GM21360 (cell line): Measurements from ENCODE around the gene KLF4.
"Not testable (repeated sequence)": the region's sequence is repeated elsewhere in the genome, so short reads cannot be mapped to it uniquely, and the experiment has no call there.

ENCODE experiments used
- ATAC-seq: cut with Tn5 transposase; IDR thresholded peaks from one replicate; pipeline ENCODE4 v1.9.1; 2021; ENCODE audit warnings: mild to moderate bottlenecking, moderate library complexity; ENCODE audit not compliant: unreplicated experiment

The KLF4 gene

DNA sequence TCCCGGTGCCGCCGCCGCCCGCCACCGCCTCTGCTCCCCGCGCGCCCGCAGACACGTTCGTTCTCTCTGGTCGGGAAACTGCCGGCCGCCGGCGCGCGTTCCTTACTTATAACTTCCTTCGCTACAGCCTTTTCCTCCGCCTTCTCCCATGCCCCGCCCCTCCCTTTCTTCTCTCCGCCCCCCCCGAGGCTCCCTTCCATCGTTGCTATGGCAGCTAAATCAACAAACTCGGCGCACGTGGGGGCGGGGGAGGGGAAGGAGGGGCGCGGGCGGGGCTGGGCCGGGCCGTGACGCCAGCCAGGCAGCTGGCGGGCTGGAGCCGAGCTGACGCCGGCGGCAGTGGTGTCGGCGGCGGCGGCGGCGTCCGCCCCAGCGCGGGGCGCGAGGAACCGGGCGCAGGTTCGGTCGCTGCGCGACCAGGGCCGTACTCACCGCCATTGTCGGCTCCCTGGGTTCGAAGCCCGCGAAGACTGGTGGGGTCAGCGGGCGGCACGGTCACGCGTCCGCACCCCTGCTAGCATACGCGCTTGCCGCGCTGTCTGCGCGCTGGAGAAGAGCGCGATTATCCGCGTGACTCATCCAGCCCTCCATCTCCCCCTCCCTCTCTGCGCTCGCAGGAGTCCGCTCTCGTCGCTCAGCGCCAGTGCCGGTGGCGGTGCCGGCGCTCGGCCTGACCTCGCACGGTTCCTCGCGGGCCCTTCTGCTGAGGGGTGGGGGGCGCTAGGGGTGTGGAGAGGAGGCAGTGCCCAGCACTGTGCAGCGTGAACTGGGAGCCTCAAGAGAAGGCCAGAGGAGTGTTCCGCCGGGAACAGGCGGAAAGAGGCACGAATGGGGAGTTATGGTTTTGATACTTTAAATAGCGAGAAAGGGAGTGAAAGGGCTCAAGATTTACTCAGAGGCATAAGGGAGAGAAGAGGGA lies at the start of gene KLF4:
Gene KLF4, minus strand, starts transcription at position 83 of the 919 bp plus-strand sequence. CDS start 597 bp downstream, outside the sequence.
- ATAC-seq = peak; percentile 73

- ATAC-seq = no peak
These were observed 46.9 kb upstream of the KLF4 start for GRCh38 chr9:107536462-107536861.

- ATAC-seq = no peak
These were observed 45.0 kb upstream of the KLF4 start for GRCh38 chr9:107534510-107535078.

DNA sequence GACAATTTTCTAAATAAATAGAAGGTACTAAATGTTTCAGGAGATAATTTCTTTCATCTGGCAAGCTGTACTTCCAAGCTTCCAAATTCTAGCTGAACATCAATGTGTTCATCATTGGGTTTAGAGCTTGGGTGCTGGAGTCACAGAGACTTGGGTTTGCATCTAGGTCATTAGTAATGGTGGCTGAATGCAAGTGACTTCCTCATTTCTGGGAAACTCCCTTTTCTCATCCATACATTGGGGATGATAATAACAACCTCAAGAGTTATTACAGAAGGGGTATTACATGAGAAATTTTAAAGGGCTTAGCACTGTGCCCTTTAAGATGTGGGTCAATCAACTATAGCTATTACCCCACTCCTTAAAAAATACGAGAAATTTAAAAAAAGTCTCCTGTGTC lies 41.1 kb upstream of the KLF4 start:
- ATAC-seq = no peak

DNA sequence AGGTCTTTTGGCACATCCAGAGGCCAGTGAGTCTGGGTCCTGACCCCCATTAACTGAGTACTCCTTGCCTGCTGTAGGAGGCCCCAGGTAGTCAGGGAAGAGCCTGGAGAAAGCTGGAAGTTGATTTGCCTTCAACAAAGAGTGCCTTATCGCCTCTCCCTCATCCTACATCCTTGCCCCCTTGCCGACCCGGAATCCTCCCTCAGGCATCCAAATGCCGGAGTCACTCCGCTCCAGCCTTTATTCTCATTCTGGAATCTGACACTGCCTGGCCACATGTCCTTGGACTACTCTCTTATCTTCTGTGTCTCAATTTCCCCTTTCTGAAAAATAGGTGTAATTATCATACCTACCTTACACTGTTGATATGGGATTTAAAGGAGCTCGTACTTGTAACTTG lies 39.1 kb upstream of the KLF4 start:
- no peak for ATAC-seq

GRCh38 chr9:107523539-107523938 lies 34.0 kb upstream of the KLF4 start:
- no peak for ATAC-seq

GRCh38 chr9:107520186-107520585 lies 30.6 kb upstream of the KLF4 start:
- ATAC-seq = no peak

DNA sequence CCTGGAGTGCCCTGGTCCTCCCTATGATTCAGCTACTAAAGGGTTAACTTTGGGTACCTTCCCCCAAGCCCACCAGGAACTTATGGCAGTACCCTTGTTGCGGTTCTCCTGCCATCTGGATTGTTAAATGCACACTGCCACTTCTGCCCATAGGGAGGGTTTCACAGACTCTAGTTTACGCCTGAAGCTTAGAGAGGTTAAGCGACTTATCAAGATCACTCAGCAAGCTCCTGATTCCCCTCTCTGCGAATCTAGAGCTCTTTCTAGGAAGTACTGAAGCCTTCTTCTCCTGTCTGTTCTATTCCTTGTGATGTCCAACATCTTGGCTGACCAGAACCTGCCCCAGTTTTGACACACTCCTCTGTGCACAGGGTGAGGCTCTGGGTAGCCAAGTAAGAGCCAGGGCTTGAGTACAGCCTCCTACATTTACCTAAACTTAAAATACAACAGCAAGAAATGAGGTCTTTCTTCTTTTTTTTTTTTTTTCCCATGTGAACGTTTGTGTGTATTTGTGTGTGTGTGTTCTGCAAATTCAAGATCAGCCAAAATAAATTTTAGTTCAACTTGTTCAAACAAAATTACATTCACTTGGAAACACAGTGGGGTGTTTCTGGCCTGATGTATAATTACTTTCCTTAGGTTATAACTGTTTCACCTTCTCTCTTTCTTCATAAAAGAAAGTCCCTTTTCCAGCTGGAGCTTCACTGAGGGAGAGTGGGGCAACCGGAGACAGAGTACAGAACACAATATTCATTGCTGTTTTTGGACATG lies 28.7 kb upstream of the KLF4 start:
- ATAC-seq = no peak

DNA sequence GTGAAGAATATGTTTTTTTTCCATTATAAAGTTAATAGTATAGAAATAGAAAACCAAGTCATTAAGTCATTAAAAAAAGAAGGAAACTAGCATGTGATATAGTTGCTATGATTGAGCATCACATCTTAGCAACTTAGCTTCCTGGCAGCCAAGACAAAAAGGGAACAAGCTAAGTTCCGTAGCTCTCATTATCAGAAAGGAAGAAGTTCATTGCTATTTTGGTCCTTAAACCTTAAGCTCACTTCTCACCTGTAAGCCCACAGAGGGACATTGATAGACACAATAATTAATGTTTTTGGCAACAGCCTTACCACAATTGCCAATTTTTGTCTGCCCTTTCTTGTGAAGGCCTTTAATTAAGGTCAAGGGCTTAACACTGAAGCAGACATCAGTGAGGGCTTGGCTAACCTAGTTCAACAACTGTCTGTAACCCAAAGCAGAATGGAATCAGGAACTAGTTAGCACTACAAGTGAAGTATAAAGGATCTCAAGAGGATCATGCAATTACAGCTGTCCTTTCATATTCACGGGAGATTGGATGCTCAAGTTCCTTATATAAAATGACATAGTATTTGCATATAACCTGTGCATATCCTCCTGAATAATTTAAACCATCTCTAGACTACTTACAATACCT lies 24.0 kb upstream of the KLF4 start:
- no peak for ATAC-seq

GRCh38 chr9:107504585-107505455 lies 15.3 kb upstream of the KLF4 start:
- no peak for ATAC-seq

DNA sequence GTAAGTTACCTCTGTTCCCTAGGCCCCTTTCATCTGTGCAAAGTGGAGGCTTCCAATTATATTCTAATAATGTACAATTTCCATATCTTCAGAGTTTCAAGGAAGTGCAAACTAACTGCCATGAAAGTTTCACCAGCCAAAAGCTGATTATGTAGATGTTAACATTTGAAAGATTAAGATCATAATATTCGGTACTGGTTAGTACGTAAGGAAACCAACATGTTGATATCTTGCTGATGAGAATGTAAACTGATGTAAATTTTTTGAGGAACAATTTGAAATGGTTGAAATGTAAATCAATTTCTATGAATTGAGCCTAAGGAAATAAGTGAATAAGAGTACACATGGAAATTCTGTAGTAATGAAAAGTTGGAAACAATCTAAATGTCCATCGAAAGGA lies 12.9 kb upstream of the KLF4 start:
- no peak for ATAC-seq

DNA sequence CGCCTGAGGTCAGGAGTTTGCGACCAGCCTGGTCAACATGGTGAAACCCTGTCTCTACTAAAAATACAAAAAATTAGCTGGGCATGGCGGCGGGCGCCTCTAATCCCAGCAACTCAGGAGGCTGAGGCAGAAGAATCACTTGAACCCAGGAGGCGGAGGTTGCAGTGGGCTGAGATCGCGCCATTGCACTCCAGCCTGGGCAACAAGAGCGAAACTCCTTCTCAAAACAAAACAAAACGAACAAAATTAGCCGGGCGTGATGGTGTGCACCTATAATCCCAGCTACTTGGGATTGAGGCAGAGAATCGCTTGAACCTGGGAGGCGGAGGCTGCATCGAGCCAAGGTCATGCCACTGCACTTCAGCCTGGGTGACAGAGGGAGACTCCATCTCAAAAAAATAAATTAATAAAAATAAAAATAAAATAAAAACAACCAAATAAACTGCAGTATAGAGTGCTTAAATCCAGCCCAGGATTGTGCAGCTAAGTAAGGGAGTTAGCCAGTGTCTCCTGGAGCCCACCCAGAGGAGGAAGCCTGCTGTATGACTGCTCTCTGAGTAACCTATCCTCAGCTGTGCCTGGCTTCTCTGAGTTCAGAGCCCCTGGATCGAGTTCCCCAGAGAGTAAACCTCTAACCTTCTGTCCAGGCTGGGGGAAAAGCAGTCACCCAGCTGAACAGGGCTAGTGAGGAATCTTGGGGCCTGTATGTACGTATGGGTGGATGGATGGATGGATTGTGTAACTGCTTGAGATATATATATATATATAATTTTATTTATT lies 11.0 kb upstream of the KLF4 start:
- ATAC-seq = not testable (repeated sequence)

DNA sequence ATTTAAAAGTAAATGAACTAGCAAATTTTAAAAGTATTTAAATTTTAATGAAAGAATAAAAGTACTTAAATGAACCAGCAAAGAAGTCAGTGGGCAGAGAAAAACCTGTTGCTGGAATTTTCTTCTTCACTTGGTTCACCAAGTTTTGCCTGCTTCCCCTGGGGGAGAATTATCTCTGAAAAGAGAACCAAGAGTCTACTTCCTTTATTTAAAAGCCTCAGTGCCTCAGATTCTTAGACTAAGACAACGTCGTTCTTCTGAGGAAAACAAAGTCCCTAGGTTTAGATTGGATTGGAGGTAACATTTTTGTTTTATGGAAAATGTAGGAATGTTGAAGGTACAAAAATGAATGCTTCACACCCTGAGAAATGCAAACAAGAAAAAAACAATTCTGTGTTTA lies 7.4 kb upstream of the KLF4 start:
- ATAC-seq = no peak

DNA sequence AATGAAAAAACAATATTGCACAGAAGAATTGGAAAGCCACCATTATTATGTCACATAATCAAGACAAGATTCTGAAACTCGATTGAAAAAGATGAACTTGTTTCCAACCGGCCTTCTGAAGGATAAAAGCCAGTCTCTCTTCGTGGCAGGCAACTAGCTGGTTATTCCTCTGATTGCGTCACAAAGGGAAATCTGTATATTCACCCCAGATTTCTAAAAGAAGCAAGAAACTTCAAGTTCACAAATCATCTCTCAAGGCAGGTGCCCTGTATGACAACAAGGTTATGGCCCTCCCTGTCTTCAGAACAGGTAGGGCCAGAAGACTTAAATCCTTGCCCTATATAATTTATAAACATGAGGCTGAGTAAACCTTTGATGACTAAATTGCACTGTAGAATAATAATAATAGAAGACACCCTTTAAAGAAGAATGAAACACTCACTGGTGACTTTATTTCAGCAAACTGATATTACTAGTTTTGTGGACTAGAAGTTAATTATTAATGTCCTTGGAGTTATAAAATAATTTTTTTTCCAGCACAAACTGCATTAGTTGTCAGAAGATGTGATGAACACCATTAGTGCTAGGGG lies 2.9 kb upstream of the KLF4 start:
- ATAC-seq = no peak

DNA sequence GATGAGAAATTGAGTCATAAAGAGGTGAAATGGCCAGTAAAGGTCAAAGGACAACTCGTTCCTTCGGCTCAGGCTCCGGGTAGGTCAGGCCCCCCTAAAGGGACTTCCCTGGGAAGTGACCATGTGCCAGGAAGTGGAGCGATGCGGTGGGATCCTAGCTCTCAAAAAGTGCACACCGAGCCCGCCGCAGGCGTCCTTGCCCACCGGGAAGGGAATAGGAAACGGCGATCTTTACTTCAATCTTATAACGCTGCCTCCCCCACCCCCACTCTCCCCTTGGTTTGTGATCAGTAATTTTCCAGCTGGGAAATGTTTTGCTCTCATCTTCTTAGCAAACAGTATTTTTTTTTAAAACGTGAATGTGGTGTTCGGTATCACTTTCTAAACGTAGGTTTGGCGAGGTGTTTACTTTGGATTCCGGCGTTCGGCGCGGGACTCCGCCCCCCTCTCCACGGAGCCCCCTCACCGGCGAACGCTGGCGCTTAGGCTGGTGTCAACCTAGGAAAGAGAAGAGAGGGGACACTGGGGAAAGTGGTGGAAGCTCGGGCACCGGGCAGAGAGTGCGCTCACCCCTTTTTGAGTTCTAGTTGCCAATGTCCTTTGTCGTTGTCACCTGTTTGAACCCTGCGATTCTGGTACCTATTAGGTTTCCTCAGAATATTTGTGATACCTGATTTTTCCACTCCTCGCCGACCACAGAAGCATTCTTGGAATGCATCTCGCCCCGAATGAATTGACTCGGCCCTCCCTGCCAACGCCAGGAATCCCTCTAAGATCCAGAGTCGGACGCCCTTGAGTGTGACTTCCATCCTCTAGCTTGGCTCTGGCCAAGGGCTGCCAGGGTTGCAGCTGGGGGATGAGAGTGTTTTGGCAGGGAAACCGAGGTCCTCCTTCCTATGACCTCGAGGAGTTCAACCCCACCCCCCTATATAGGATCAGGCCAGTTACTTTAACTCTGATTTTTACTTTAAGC lies 1.8 kb upstream of the KLF4 start:
- no peak for ATAC-seq

GRCh38 chr9:107490606-107490970 lies 1.0 kb upstream of the KLF4 start:
- ATAC-seq = not testable (repeated sequence)

DNA sequence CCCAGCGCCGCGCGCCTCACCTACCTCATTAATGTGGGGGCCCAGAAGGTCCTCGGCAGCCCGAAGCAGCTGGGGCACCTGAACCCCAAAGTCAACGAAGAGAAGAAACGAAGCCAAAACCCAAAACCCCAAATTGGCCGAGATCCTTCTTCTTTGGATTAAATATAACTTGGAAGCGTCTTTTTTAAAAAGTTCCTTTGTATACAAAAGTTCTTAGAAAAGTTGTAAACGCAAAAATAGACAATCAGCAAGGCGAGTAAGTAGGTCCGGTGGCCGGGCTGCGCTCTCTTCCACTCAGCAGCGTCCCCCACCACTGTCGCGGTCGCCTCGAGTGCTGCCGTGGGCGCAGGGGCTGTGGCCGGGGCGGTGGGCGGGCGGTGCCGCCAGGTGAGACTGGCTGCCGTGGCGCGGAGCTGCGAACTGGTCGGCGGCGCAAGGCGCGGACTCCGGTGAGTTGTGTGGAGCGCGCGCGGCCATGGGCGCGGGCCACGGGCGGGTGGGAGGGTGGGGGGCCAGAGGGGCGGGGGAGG lies 360 bp downstream of the KLF4 start:
- peak; percentile 27 for ATAC-seq
